Tibial nerve (tissue), 4 donors: ENCODE data around the gene TBC1D5. TPM values are rescaled to one million over a fixed set of nuclear protein-coding genes. Genes with fewer than 3 reads are reported as not detected.

ENCODE experiments used
- DNase-seq, 2 donors: peaks; one replicate each; pipeline ENCODE4 v3.0.0-alpha.2; 2019; ENCODE audit warnings: low spot score in 2 of 2
- H3K27ac ChIP-seq, 4 donors: fragments of 200-600 bp; sonication (generic) in 3 of 4; one replicate each; pipeline ENCODE4 v1.5.1; 2017 to 2019; ENCODE audit warnings: mild to moderate bottlenecking in 1 of 4
- H3K27me3 ChIP-seq, 2 donors: fragments of 200-600 bp; sonication (generic) in 1 of 2; one replicate each; pipeline versions ENCODE4 v1.5.1 to v1.6.0; 2017 to 2019
- H3K36me3 ChIP-seq, 3 donors: fragments of 200-600 bp; sonication (generic); one replicate each; pipeline ENCODE4 v1.5.1; 2018 to 2019
- H3K4me1 ChIP-seq, 4 donors: fragments of 200-600 bp; sonication (generic) in 3 of 4; one replicate each; pipeline ENCODE4 v1.5.1; 2017 to 2019
- H3K4me3 ChIP-seq, 4 donors: fragments of 200-600 bp; sonication (generic) in 3 of 4; one replicate each; pipeline ENCODE4 v1.5.1; 2017 to 2019; ENCODE audit warnings: mild to moderate bottlenecking in 1 of 4, moderate library complexity in 1 of 4
- H3K9me3 ChIP-seq, 4 donors: fragments of 200-600 bp; sonication (generic) in 3 of 4; one replicate each; pipeline ENCODE4 v1.5.1; 2017 to 2019
- EP300 ChIP-seq, 2 donors: sonication (generic); formaldehyde crosslinking; IDR thresholded peaks; one replicate each; pipeline ENCODE4 v1.6.1; 2017; ENCODE audit warnings: antibody characterized with exemption in 2 of 2, mild to moderate bottlenecking in 1 of 2
- POLR2A ChIP-seq, 2 donors: fragments of 450-650 bp; IDR thresholded peaks; one replicate each; pipeline ENCODE4 v1.6.1; 2017; ENCODE audit warnings: antibody characterized with exemption in 2 of 2, mild to moderate bottlenecking in 2 of 2, moderate library complexity in 2 of 2
- WGBS, 2 donors: methylation state at CpG; one replicate each; pipeline ENCODE4 v1.1.5; 2018; 5-methylcytosine and 5-hydroxymethylcytosine counted together
- total RNA-seq, 4 donors: library from RNA; depleted of rRNA; stranded (reverse); fragments of >200 nt; gene quantifications; one replicate each; pipeline ENCODE4 v1.1.0, GENCODE V29; 2016
- TF ChIP-seq, protein P1 (sequence below), 5 experiments: fragments of 200-600 bp in 3 of 5; fragments of 450-650 bp in 2 of 5; sonication (generic) in 3 of 5; IDR thresholded peaks; one replicate each; pipeline ENCODE4 v1.5.1; 2016 to 2019; ENCODE audit warnings: antibody characterized with exemption in 5 of 5, mild to moderate bottlenecking in 3 of 5, moderate library complexity in 2 of 5

TBC1D5 gene
- total RNA-seq, 4 donors from 2014 or later = 55.2 to 128 (median 79.4) TPM

DNA sequence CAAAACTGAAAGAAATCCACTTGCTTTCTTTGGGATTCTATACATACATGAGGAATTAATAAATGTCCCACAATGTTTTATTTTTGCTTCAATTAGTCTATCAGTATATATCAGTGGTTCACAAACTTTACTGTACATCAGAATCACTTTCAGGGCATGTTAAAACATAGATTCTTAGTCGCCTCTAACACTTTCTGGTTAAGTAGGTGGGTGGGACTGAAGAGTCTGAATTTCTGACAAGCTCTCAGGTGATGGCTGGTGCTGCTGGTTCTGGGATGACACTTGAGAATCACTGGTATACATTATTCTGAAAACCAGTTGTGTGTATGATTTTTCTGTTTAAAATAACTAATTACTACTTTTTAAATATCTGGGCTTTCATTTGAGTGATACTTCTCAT lies 393.3 kb downstream of the TBC1D5 start:
- Histone ChIP-seq H3K27me3 (no peaks in the 10 kb centered on the region), H3K27ac (no peak overlapping the region), H3K4me1 (no peaks in the 10 kb centered on the region), H3K36me3 (no peaks in the 10 kb centered on the region), H3K9me3 (no peaks in the 10 kb centered on the region), H3K4me3 (no peak overlapping the region)
- TF ChIP-seq POLR2A (IDR thresholded peaks at IDR 0.05) (no peak), EP300 (IDR thresholded peaks at IDR 0.05) (no peak)
- TF ChIP-seq, protein P1, sequence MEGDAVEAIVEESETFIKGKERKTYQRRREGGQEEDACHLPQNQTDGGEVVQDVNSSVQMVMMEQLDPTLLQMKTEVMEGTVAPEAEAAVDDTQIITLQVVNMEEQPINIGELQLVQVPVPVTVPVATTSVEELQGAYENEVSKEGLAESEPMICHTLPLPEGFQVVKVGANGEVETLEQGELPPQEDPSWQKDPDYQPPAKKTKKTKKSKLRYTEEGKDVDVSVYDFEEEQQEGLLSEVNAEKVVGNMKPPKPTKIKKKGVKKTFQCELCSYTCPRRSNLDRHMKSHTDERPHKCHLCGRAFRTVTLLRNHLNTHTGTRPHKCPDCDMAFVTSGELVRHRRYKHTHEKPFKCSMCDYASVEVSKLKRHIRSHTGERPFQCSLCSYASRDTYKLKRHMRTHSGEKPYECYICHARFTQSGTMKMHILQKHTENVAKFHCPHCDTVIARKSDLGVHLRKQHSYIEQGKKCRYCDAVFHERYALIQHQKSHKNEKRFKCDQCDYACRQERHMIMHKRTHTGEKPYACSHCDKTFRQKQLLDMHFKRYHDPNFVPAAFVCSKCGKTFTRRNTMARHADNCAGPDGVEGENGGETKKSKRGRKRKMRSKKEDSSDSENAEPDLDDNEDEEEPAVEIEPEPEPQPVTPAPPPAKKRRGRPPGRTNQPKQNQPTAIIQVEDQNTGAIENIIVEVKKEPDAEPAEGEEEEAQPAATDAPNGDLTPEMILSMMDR (IDR thresholded peaks at IDR 0.05) = no peak
- DNase-seq = no peak
- 89 to 96% methylated on average over 1 of the region's 1 CpG for whole genome bisulfite sequencing, 2 donors

DNA sequence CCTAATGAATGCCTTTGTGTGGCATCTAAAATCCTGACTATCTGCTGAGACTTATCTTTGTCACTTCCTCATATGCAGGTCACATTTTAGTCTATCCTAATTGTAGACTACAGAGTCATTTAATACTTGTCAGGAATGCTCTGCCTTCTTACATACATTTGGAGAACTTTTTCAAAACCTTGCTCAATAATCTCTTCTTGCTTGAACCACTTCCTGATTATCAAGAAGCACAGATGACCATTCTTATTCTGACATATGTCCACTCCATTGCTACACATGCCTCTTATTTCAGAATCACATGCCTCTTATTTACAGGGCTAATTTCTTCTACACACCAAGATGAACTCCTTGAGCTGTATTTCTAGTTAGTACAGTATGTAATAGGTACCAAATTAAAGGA lies 400.3 kb downstream of the TBC1D5 start:
- no peak for TF ChIP-seq POLR2A (IDR thresholded peaks at IDR 0.05)
- no peaks in the 10 kb centered on the region for H3K36me3 ChIP-seq
- DNase-seq = no peak
- H3K4me1 ChIP-seq = no peaks in the 10 kb centered on the region
- no peaks in the 10 kb centered on the region for H3K27me3 ChIP-seq
- no peaks in the 10 kb centered on the region for H3K9me3 ChIP-seq
- no peak overlapping the region for H3K27ac ChIP-seq
- no peak overlapping the region for H3K4me3 ChIP-seq

DNA sequence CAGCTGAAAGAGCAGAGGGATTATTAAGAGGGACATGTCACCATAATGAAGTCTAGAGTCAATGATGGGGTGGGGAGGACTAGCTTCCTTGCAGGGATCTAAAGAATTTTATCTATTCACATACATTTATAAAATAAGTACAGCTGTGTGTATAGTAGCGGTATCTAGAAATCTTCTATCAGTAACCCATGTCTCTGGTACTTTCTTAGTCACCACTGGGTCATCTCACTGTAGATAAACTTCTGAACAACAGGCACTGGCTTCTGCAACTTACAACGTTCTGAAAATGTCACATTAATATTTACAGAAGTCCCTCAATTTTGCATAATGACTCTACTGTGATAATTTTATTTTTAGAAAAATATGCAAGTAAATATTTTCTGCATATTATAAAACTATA lies 401.7 kb downstream of the TBC1D5 start:
- no peaks in the 10 kb centered on the region for H3K9me3 ChIP-seq
- 71 to 79% methylated on average over 2 of the region's 2 CpGs for WGBS, 2 donors
- TF ChIP-seq, protein P1 (IDR thresholded peaks at IDR 0.05) = no peak
- no peak for TF ChIP-seq EP300 (IDR thresholded peaks at IDR 0.05)
- no peak for TF ChIP-seq POLR2A (IDR thresholded peaks at IDR 0.05)
- no peak overlapping the region for H3K27ac ChIP-seq
- no peak overlapping the region for H3K4me3 ChIP-seq
- peaks cover 0 to 8% (median 0%) of the 10 kb centered on the region in 4 donors for H3K4me1 ChIP-seq
- DNase-seq = no peak
- H3K36me3 ChIP-seq = no peaks in the 10 kb centered on the region
- H3K27me3 ChIP-seq = no peaks in the 10 kb centered on the region

DNA sequence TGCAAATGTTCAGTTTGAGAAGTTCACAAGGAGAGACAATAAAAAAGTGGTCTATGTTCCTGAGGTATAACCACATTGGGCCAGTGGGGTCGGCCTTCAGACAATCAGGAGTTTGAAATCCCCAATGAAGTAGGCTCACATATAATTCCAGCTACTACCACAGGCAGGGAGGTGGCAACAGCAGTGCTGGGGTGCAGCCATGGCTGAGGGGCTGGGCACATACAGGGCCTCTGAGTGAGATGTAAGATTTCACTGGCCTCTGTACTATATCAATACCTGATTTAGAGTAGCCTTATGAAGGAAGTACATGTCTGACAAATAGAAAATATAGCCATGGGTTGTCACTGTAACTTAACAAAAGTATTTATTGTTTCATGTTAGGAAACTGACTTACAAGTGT lies 402.2 kb downstream of the TBC1D5 start:
- no peak overlapping the region for H3K4me3 ChIP-seq
- TF ChIP-seq, protein P1 (IDR thresholded peaks at IDR 0.05) = no peak
- no peak for TF ChIP-seq POLR2A (IDR thresholded peaks at IDR 0.05)
- no peak for TF ChIP-seq EP300 (IDR thresholded peaks at IDR 0.05)
- no peaks in the 10 kb centered on the region for H3K9me3 ChIP-seq
- no peak overlapping the region for H3K27ac ChIP-seq
- H3K4me1 ChIP-seq = peaks cover 0 to 9% (median 0%) of the 10 kb centered on the region in 4 donors
- H3K36me3 ChIP-seq = no peaks in the 10 kb centered on the region
- WGBS, 2 donors = 83 to 89% methylated on average over 1 of the region's 1 CpG
- H3K27me3 ChIP-seq = no peaks in the 10 kb centered on the region
- no peak for DNase-seq

DNA sequence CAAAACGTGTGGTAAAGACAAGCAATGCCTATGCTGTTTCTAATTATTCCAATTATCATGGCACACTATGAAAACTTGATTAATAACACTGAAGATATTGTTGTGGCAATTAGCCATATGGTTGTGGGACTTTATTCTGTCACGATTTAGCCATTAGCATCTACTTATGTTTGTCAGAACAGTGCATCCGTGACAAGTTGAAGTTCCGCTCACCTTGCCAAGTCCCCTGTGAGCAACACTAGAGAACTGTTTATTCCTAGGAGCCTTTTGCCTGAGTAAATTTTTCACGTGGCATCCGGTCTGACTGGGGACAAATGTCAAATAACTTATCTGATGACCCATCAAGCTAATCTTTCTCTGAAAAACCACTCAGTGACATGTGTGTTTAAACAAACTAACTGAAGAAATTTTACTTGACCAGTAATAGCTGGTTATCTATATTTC lies 403.3 kb downstream of the TBC1D5 start:
- no peaks in the 10 kb centered on the region for H3K9me3 ChIP-seq
- TF ChIP-seq, protein P1 (IDR thresholded peaks at IDR 0.05) = no peak
- TF ChIP-seq EP300 (IDR thresholded peaks at IDR 0.05) = no peak
- TF ChIP-seq POLR2A (IDR thresholded peaks at IDR 0.05) = no peak
- no peak for DNase-seq
- peaks cover 0 to 9% (median 0%) of the 10 kb centered on the region in 4 donors for H3K4me1 ChIP-seq
- no peak overlapping the region for H3K27ac ChIP-seq
- WGBS, 2 donors = 68 to 71% methylated on average over 6 of the region's 6 CpGs
- no peak overlapping the region for H3K4me3 ChIP-seq
- no peaks in the 10 kb centered on the region for H3K27me3 ChIP-seq
- no peaks in the 10 kb centered on the region for H3K36me3 ChIP-seq

DNA sequence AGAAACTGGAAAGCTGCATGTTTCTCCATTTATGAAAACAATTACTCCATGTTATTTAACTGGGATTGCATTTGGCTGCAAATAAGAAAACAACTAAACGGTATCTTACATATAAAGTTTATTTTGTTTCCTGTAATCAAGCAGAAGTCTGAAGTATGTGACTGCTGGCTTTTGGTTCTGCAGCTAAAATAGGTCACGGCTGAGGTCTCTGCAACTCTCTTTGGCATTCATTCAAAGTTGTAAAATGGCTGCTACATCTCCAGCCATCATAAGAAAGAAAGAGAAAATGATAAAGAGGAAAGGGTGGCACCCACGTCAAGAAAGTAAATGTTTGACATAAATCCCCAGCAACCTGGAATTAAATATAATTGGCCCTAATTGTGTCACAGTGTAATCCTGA lies 406.1 kb downstream of the TBC1D5 start:
- Histone ChIP-seq H3K4me3 (no peak overlapping the region), H3K4me1 (peaks cover 0 to 9% (median 0%) of the 10 kb centered on the region in 4 donors), H3K27ac (no peak overlapping the region), H3K27me3 (no peaks in the 10 kb centered on the region), H3K9me3 (no peaks in the 10 kb centered on the region), H3K36me3 (no peaks in the 10 kb centered on the region)
- TF ChIP-seq EP300 (IDR thresholded peaks at IDR 0.05) (no peak), POLR2A (IDR thresholded peaks at IDR 0.05) (no peak)
- TF ChIP-seq, protein P1 (IDR thresholded peaks at IDR 0.05) = no peak
- DNase-seq = no peak
- 15 to 24% methylated on average over 3 of the region's 3 CpGs for WGBS, 2 donors
